Subcutaneous adipose tissue (tissue), 4 donors: ENCODE measurements around the gene SFMBT1. TPM values are rescaled to one million over a fixed set of nuclear protein-coding genes. Genes with fewer than 3 reads are reported as not detected.

Source experiments
- CTCF ChIP-seq: fragments of 450-650 bp; IDR thresholded peaks from one replicate; pipeline ENCODE4 v1.5.1; 2016; ENCODE audit warnings: low read depth, mild to moderate bottlenecking, control low read depth, antibody characterized with exemption, moderate library complexity
- total RNA-seq, 4 donors: library from RNA; depleted of rRNA; stranded (reverse); fragments of >200 nt; gene quantifications; one replicate each; pipeline ENCODE4 v1.1.0, GENCODE V29; 2016

The SFMBT1 gene
- total RNA-seq, 4 donors from 2014 or later = 4.9 to 15.5 (median 12.2) TPM

- TF ChIP-seq CTCF = no peak
Observed at GRCh38 chr3:52857864-52858263, 188.0 kb downstream of the SFMBT1 start.

- no peak for TF ChIP-seq CTCF
Observed at GRCh38 chr3:52857133-52857532, 188.7 kb downstream of the SFMBT1 start.

GRCh38 chr3:52856666-52857065 lies 189.2 kb downstream of the SFMBT1 start:
- TF ChIP-seq CTCF = no peak

- no peak for TF ChIP-seq CTCF
Observed at GRCh38 chr3:52854013-52854412, 191.9 kb downstream of the SFMBT1 start.

Other genes starting within 250 kb of the SFMBT1 start
- gene ITIH4, start 215.4 kb downstream of the SFMBT1 start, total RNA-seq = 1 to 10 TPM in 3 of 4 donors, under 1 TPM in 1; 0.33 to 5.8 (median 3.4) TPM
- gene MUSTN1, start 211.1 kb downstream of the SFMBT1 start, total RNA-seq = 10 to 100 TPM in 1 of 4 donors, 1 to 10 TPM in 3; 1.3 to 13.0 (median 6.8) TPM
- gene STIMATE, start 148.5 kb downstream of the SFMBT1 start, total RNA-seq = 10 to 100 TPM; 21.4 to 32.0 (median 23.3) TPM
- 10 to 100 TPM in 2 of 4 donors, 1 to 10 TPM in 2; 8.1 to 12.7 (median 10.7) TPM for gene RFT1, start 84.4 kb upstream of the SFMBT1 start, total RNA-seq
- 10 to 100 TPM; 26.2 to 84.0 (median 48.0) TPM for gene PRKCD, start 115.1 kb upstream of the SFMBT1 start, total RNA-seq
- gene TKT, start 209.9 kb upstream of the SFMBT1 start, total RNA-seq = 100 to 1,000 TPM; 146 to 529 (median 287) TPM